HepG2 (cell line): Measurements from ENCODE around the gene ATE1. TPM values are rescaled to one million over a fixed set of nuclear protein-coding genes. Genes with fewer than 3 reads are reported as not detected.

Experiments used
- ATAC-seq: fragments of 200-7000 bp; cut with Tn5 transposase; 3 replicates; pipeline ENCODE4 v1.9.1; 2020; ENCODE audit warnings: mild to moderate bottlenecking, moderate library complexity
- BruUV-seq: library from RNA; stranded (reverse); fragments of 400-500 nt; replicated peaks from 2 replicates; lab custom pipeline; 2021; lab: Mats Ljungman, UMichigan
- CTCF ChIA-PET: fragments of 300-600 bp; formaldehyde crosslinking; extraction: SDS; loops from one replicate; lab custom pipeline; 2021; ENCODE audit warnings: low total read pairs, inconsistent platforms, low intra/inter-chr PET ratio; lab: Yijun Ruan, JAX
- POLR2A ChIA-PET: fragments of 350-600 bp; sonication (Branson Sonifier 250); formaldehyde crosslinking; loops from one replicate; lab custom pipeline; 2020; ENCODE audit warnings: antibody characterized with exemption, inconsistent platforms; lab: Yijun Ruan, JAX
- DNase-seq: peaks from one replicate; pipeline ENCODE4 v3.0.0-alpha.2; 2015; ENCODE audit warnings: low spot score
- FAIRE-seq: peaks from 3 replicates; lab custom pipeline; 2011; peaks lifted over from hg19 to GRCh38; lab: Jason Lieb, UNC
- H2AFZ ChIP-seq: one replicate; pipeline ENCODE4 v1.6.1; 2011; ENCODE audit warnings: low read length, inconsistent platforms
- H3K27ac ChIP-seq: fragments of 300-600 bp; 3 replicates; pipeline ENCODE4 v1.8.0; 2011; ENCODE audit warnings: mixed run types, mild to moderate bottlenecking, mixed read lengths, low read length, inconsistent platforms; ENCODE audit not compliant: insufficient read depth; ENCODE audit errors: extremely low read length
- H3K27me3 ChIP-seq, 2 experiments: fragments of 200-600 bp in 1 of 2; 2 replicates in 1 of 2; 3 replicates in 1 of 2; pipeline versions ENCODE4 v1.6.0 to v1.8.0; 2011; ENCODE audit warnings: low read length in 2 of 2, mild to moderate bottlenecking in 2 of 2, moderate library complexity in 2 of 2, inconsistent platforms in 1 of 2; ENCODE audit not compliant: insufficient read depth in 2 of 2, control insufficient read depth in 1 of 2
- H3K36me3 ChIP-seq, 2 experiments: fragments of 200-600 bp in 1 of 2; replicated peaks in 1 of 2; 2 replicates in 1 of 2; 3 replicates in 1 of 2; pipeline versions ENCODE4 v1.5.1 to v1.8.0; 2011; ENCODE audit warnings: low read length in 2 of 2, inconsistent platforms in 1 of 2; ENCODE audit not compliant: insufficient read depth in 2 of 2, control insufficient read depth in 1 of 2
- H3K4me1 ChIP-seq: 2 replicates; pipeline ENCODE4 v1.5.1; 2012; ENCODE audit warnings: low read length, inconsistent platforms; ENCODE audit not compliant: insufficient read depth
- H3K4me2 ChIP-seq: 2 replicates; pipeline ENCODE4 v1.6.0; 2011; ENCODE audit warnings: low read depth, low read length, inconsistent platforms
- H3K4me3 ChIP-seq, 3 experiments: fragments of 200-600 bp in 1 of 3; sonication (generic), shearing (Covaris generic) in 1 of 3; replicated peaks in 1 of 3; 2 replicates each; pipeline ENCODE4 v1.5.1; 2011 to 2016; ENCODE audit warnings: low read length in 3 of 3, inconsistent platforms in 2 of 3, low read depth in 2 of 3, mild to moderate bottlenecking in 2 of 3, control low read depth in 1 of 3, mixed read lengths in 1 of 3; ENCODE audit not compliant: insufficient read depth in 1 of 3
- H3K79me2 ChIP-seq: one replicate; pipeline ENCODE4 v1.6.1; 2011; ENCODE audit warnings: low read length, inconsistent platforms; ENCODE audit not compliant: insufficient read depth
- H3K9ac ChIP-seq: 2 replicates; pipeline ENCODE4 v1.6.0; 2011; ENCODE audit warnings: mild to moderate bottlenecking, low read depth, low read length, inconsistent platforms; ENCODE audit not compliant: insufficient read depth
- H3K9me3 ChIP-seq: 2 replicates; pipeline ENCODE4 v1.5.1; 2012; ENCODE audit warnings: mild to moderate bottlenecking, low read length
- H4K20me1 ChIP-seq: 2 replicates; pipeline ENCODE4 v1.6.0; 2011; ENCODE audit warnings: inconsistent platforms, mild to moderate bottlenecking, low read length, moderate library complexity; ENCODE audit not compliant: insufficient read depth
- CEBPG ChIP-seq: IDR thresholded peaks from 2 replicates; pipeline ENCODE4 v1.6.1; 2016
- ESRRA ChIP-seq: sonication (generic); formaldehyde crosslinking; IDR thresholded peaks from 2 replicates; pipeline ENCODE4 v1.5.1; 2020; ENCODE audit warnings: mild to moderate bottlenecking, low read depth, missing genetic modification reagents
- GABPA ChIP-seq, 2 experiments: IDR thresholded peaks; 2 replicates each; pipeline ENCODE4 v1.6.1; 2011 to 2016; ENCODE audit warnings: low read depth in 2 of 2, low read length in 1 of 2, missing biosample characterization in 1 of 2, missing genetic modification characterization in 1 of 2
- HNRNPK ChIP-seq: fragments of 200-400 bp; formaldehyde crosslinking; IDR thresholded peaks from 2 replicates; pipeline ENCODE4 v1.6.1; 2018; ENCODE audit warnings: low read length, low read depth, moderate library complexity, mild to moderate bottlenecking; ENCODE audit not compliant: poor library complexity, severe bottlenecking
- PLRG1 ChIP-seq: fragments of 450-650 bp; conservative IDR thresholded peaks from 2 replicates; pipeline ENCODE4 v1.6.1; 2016
- RBM22 ChIP-seq: fragments of 200-400 bp; formaldehyde crosslinking; optimal IDR thresholded peaks from 2 replicates; pipeline ENCODE3; 2017; ENCODE audit warnings: mild to moderate bottlenecking, low read length, moderate library complexity
- RFX1 ChIP-seq: fragments of 450-650 bp; IDR thresholded peaks from 2 replicates; pipeline ENCODE4 v1.6.1; 2017
- TBL1XR1 ChIP-seq: fragments of 150-350 bp; IDR thresholded peaks from 2 replicates; pipeline ENCODE4 v1.6.1; 2014; ENCODE audit warnings: borderline replicate concordance, low read length; ENCODE audit not compliant: partially characterized antibody
- THAP11 ChIP-seq: IDR thresholded peaks from 2 replicates; pipeline ENCODE4 v1.6.1; 2016; ENCODE audit warnings: missing biosample characterization, missing genetic modification reagents
- ZBTB49 ChIP-seq: sonication (generic); formaldehyde crosslinking; IDR thresholded peaks from 2 replicates; pipeline ENCODE4 v1.4.0; 2020; ENCODE audit warnings: missing genetic modification reagents, borderline replicate concordance
- ZNF367 ChIP-seq: sonication (generic); formaldehyde crosslinking; IDR thresholded peaks from 2 replicates; pipeline ENCODE4 v1.4.0; 2020; ENCODE audit warnings: missing genetic modification reagents, borderline replicate concordance
- ZNF550 ChIP-seq: sonication (generic); formaldehyde crosslinking; IDR thresholded peaks from 2 replicates; pipeline ENCODE4 v1.4.0; 2020; ENCODE audit warnings: mild to moderate bottlenecking, missing genetic modification reagents, borderline replicate concordance
- ZNF556 ChIP-seq: sonication (generic); formaldehyde crosslinking; IDR thresholded peaks from 2 replicates; pipeline ENCODE4 v1.4.0; 2020; ENCODE audit warnings: mild to moderate bottlenecking, missing genetic modification reagents, borderline replicate concordance
- ZNF598 ChIP-seq: sonication (generic); formaldehyde crosslinking; IDR thresholded peaks from 2 replicates; pipeline ENCODE4 v1.5.1; 2020; ENCODE audit warnings: mild to moderate bottlenecking, missing genetic modification reagents, borderline replicate concordance
- ZNF605 ChIP-seq: sonication (generic); formaldehyde crosslinking; IDR thresholded peaks from 2 replicates; pipeline ENCODE4 v1.8.0; 2022; ENCODE audit warnings: mild to moderate bottlenecking, missing genetic modification reagents
- ZNF652 ChIP-seq: IDR thresholded peaks from 2 replicates; pipeline ENCODE4 v1.6.1; 2016; ENCODE audit warnings: low read depth, borderline replicate concordance
- ZNF660 ChIP-seq: sonication (generic); formaldehyde crosslinking; IDR thresholded peaks from 2 replicates; pipeline ENCODE4 v1.5.1; 2020; ENCODE audit warnings: mild to moderate bottlenecking, low read depth, missing genetic modification reagents, borderline replicate concordance
- ZSCAN22 ChIP-seq: sonication (generic); formaldehyde crosslinking; IDR thresholded peaks from 2 replicates; pipeline ENCODE4 v1.4.0; 2020; ENCODE audit warnings: mild to moderate bottlenecking, missing genetic modification reagents
- ZSCAN31 ChIP-seq: sonication (generic); formaldehyde crosslinking; IDR thresholded peaks from 2 replicates; pipeline ENCODE4 v1.5.0; 2020; ENCODE audit warnings: low read depth, mild to moderate bottlenecking, missing genetic modification reagents
- WGBS: methylation state at CpG from one replicate; pipeline ENCODE4 v1.1.6; 2017; ENCODE audit warnings: low lambda C conversion rate; 5-methylcytosine and 5-hydroxymethylcytosine counted together
- in situ Hi-C: cut with HindIII; loops from 2 replicates; pipeline ENCODE4 v1.10.0; 2017; ENCODE audit warnings: low pct_unique_long_range_greater_than_20kb; ENCODE audit not compliant: extremely low pct_ligation_motif_present
- intact Hi-C: fragments of 100-400 bp; cut with micrococcal nuclease; formaldehyde crosslinking; loops from one replicate; pipeline ENCODE4 v1.10.0; 2022; ENCODE audit not compliant: unreplicated experiment
- polyA plus RNA-seq, 8 experiments: library from polyadenylated mRNA; depleted of rRNA in 3 of 8; stranded (reverse) in 7 of 8; unstranded in 1 of 8; fragments of >200 nt; fragmentation: Illumina TruSeq in 4 of 8; extraction: Trizol in 4 of 8; gene quantifications; 2 replicates each; pipeline versions ENCODE4 v1.2.1 to v1.2.3, GENCODE V29; 2011 to 2016; ENCODE audit warnings: low read depth in 4 of 8, missing spikeins in 1 of 8, mixed read lengths in 1 of 8; ENCODE audit not compliant: insufficient read depth in 1 of 8
- total RNA-seq, 5 experiments: library from RNA; depleted of rRNA; stranded (reverse); fragments of >200 nt; fragmentation: Illumina TruSeq; extraction: Trizol; gene quantifications; 2 replicates each; pipeline ENCODE4 v1.2.3, GENCODE V29; 2016; ENCODE audit warnings: low read depth in 1 of 5

Gene ATE1
- total and polyA plus RNA-seq, 2 of the 13 experiments (the other 11 are each of a cell fraction or from before 2014, with no cell fraction given) = 17.5 to 42.2 TPM

- in situ Hi-C loops = no loop called here
- Histone ChIP-seq H3K79me2 (no peaks in the 10 kb centered on the region), H3K27ac (no peak overlapping the region), H3K27me3 (peaks cover 0 to 10% of the 10 kb centered on the region in 2 experiments; a peak in 1 of 5 replicates), H3K9me3 (no peaks in the 10 kb centered on the region), H3K4me3 (no peak overlapping the region), H2AFZ (no peak overlapping the region), H3K9ac (no peak overlapping the region), H3K4me2 (no peak overlapping the region), H3K36me3 (no peaks in the 10 kb centered on the region), H4K20me1 (no peaks in the 10 kb centered on the region; the same call in 1 of the 2 replicates), H3K4me1 (0 out of 2 replicates have a peak, but pooled peaks cover 5% of the 10 kb centered on the region)
- no peak for ATAC-seq
- ChIA-PET CTCF (no interaction called here), POLR2A (no interaction called here)
- no peak for DNase-seq
- intact Hi-C loops = no loop called here
- WGBS = 72% methylated on average over 7 of the region's 7 CpGs
- no TSS peak for BruUV-seq
- FAIRE-seq = no peak
- no peak for TF ChIP-seq PLRG1
- no peak for TF ChIP-seq ZNF550
- TF ChIP-seq, all 625 proteins: peak for 0
These were observed 216.9 kb downstream of the ATE1 start for GRCh38 chr10:121710971-121711370.

DNA sequence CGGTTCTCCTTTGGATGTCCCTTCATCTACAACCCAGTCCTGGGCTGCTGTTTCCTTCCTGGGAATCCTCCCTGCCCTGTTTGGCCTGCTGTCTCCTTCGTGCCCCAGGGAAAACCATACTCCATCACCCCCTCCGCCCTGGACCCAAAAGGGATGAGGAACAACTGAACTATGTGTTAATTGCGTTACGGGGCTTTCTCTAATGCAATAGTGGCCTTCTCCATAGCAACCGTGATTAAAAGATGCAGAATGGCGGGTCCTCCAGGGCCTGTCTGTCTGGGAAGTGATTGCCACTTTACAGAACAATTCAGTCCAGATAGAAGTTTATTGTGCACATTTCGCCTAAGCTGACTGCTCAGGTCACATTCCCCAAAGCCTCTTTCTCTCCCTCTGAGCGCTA lies 217.6 kb downstream of the ATE1 start:
- FAIRE-seq (no peak), DNase-seq (no peak), ATAC-seq (no peak)
- H3K4me3 ChIP-seq = no peak overlapping the region
- H3K4me1 ChIP-seq = 0 out of 2 replicates have a peak, but pooled peaks cover 5% of the 10 kb centered on the region
- no peak overlapping the region for H3K4me2 ChIP-seq
- BruUV-seq = no TSS peak
- H3K27me3 ChIP-seq = peaks cover 0 to 10% of the 10 kb centered on the region in 2 experiments; a peak in 1 of 5 replicates
- TF ChIP-seq CEBPG (CRISPR knock-in tag) (no peak), ZNF556 (CRISPR knock-in tag) (no peak), ZNF367 (CRISPR knock-in tag) (no peak), ZSCAN31 (no peak), ESRRA (CRISPR knock-in tag) (no peak), ZNF598 (no peak), ZNF660 (CRISPR knock-in tag) (no peak), RFX1 (no peak), RBM22 (no peak), TBL1XR1 (no peak), GABPA (IDR thresholded peaks at IDR 0.05; ENCODE audit: low read depth, low read length) (no peak), GABPA (CRISPR knock-in tag; IDR thresholded peaks at IDR 0.05; ENCODE audit: low read depth) (no peak), ZSCAN22 (no peak), HNRNPK (no peak), ZBTB49 (no peak), ZNF652 (CRISPR knock-in tag) (no peak), ZNF605 (no peak), THAP11 (CRISPR knock-in tag) (no peak)
- 35% methylated on average over 8 of the region's 9 CpGs for WGBS
- no peaks in the 10 kb centered on the region for H3K79me2 ChIP-seq
- ChIA-PET POLR2A (no interaction called here), CTCF (no interaction called here)
- intact Hi-C loops = no loop called here
- H4K20me1 ChIP-seq = no peaks in the 10 kb centered on the region; the same call in 1 of the 2 replicates
- in situ Hi-C loops = no loop called here
- no peak overlapping the region for H2AFZ ChIP-seq
- H3K9me3 ChIP-seq = no peaks in the 10 kb centered on the region
- H3K27ac ChIP-seq = no peak overlapping the region
- no peaks in the 10 kb centered on the region for H3K36me3 ChIP-seq
- no peak overlapping the region for H3K9ac ChIP-seq
